Activated CD8-positive, alpha-beta memory T cell treated with anti-CD3 and anti-CD28 coated beads for 4 hours (primary cell): ENCODE results near the gene PTPRN2.

ENCODE experiments used
- DNase-seq, 2 donors: peaks; one replicate each; pipeline ENCODE4 v3.0.0-alpha.2; 2020; ENCODE audit warnings: low read depth in 2 of 2

Gene PTPRN2

DNA sequence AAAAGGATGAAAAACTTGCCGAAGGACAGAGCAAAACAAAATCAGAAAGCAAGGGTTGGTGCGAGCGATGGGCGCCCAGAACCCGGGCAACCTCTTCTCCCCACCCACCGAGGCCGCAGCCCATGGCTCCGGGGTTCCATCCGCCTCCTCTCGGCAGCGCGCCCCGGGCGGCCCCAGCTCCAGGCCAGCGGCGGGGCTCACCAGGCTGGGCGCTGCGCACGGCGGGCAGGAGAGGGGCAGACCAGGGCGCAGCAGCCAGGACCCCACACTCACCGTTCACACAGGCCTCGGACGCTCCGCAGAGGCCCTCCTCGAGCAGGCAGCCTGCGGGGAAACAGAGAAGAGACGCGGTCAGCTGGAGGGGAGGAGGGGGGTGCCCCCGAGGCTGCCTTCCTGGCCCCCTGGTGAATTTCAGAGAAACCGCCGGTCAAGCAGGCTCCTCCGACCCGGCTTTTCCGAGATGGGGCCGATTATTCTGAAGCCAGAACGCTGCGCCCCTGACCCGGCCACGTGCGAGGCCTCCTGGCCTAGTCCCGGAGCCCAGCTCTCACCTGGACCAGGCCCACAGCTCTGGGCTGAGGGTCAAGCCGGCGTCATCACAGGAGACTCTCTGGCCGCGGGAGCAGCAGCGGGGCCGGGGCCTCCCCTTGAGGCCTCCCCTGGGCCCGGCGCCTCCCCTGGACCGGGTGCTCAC, 98.0 kb downstream of the PTPRN2 start:
- DNase-seq: no peak

DNA sequence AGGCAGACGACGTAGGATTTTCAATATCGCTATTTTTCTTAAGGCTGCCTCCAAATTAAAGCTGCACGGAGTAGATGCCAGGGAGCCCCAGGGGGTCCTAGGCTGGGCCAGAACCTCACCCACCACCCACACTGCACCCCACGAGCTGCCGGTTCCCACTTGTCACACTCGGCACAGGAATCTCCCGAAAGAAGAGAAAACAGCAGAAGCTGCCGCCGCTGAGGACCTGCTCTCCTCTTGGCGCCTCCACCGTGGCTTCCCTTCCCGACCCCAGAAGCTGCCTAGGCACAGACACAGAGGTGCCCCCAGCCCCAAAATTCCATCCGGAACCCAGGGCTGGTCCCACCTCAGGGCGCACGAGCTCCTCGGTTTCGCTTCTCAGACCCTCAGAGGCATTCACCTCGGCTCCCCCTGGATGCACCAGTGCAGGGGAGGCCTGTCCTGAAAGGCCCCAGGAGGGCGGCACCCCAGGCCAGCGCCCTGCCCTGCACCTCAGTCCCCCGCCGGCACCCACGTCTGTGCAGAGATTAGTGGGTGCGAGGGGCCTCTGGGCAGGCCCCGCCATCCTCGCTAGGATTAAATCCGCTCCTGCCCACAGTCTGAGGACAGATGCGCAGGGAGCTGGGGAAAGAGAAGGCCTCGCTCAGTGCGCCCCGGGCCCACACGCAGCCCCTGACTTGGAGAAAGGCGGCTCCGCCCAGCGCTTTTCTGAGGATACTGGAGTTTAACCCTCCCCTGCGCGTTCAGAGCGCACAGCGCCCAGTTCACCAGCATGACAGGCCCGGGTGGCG, 99.2 kb downstream of the PTPRN2 start:
- no peak for DNase-seq

DNA sequence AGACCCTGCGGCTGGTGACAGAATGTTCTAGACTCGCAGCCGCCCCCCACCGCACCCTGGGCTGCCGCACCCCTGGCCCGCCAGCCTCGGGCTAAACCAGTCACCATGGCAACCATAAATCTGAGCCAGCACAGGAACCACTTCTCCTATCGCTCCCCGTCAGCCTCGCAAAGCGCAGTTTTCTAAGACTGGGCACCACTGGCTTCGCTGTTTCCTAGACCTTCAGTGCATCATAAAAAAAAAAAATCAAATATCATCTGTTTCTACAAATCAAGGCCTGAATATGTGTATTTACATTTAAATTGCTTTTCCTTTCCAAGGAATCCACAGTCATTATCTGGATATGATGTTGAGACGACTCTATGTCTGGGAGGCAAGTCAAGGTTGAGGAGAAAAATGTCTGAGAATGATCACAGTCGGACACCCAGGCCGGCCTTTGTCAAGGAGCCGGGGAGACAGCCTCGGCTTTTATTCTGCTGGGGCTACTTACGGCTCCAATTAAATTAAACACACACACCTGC, 99.9 kb downstream of the PTPRN2 start:
- DNase-seq: no peak

DNA sequence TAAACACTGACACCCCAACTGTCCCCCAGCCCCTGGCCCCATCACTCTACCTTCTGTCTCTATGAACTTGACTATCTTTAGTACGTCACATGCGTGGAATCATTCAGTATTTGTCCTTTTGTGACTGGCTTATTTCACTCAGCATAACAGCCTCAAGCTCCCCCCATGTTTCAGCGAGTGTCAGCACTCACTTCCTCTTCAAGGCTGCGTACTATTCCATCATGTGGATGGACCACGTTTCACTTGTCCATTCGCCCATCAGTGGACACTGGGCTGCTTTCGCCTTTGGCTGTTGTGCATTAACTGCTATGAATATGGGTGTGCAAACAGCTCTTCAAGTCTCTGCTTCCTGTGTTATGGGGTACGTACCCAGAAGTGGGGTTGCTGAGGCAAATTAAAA, 100.7 kb downstream of the PTPRN2 start:
- DNase-seq: no peak

DNA sequence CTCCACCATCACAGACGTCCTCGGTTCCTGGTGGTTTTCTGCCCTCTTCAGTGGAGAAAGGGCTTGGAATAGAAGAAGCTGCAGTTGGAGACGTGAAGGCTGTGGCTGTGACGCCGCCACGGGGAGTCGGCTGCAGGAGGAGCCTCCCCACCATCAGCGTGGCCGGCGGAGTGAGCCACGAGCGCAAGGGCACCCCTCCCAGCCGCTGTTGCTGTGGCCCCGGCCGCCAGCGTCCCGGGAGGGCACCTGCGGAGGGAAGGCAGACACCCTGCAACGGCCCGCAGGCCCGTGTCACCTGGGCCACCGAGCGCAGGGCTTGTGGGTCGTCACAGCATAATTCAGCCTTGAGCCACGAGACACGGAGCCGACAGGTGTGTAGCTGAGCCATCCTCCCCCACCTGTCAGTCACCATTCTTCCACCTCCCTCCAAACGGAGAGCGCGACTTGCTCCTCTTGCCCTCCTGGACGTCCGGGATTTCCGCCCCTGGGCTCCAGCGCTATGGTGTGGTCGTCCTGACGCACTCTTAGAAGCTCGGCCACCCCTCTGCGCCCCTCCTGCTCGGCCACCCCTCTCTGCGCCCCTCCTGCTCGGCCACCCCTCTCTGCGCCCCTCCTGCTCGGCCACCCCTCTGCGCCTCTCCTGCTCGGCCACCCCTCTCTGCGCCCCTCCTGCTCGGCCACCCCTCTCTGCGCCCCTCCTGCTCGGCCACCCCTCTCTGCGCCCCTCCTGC, 102.7 kb downstream of the PTPRN2 start:
- no peak for DNase-seq

DNA sequence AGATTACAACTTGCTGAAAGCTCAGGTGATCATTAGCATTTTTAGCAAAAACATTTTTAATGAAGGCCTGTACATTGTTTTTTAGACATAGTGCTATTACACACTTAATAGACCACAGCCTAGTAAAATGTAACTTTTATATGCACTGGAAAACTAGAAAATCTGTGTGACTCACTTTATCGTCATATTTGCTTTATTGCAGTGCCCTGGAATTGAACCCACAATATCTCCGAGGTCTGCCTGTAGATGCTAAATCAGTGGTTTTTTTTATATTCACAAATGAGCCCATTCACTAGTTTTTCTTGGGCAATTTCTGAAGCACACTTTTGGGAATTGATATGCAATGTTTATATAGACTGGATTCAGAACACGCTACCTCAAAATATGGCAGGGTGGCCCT, 105.1 kb downstream of the PTPRN2 start:
- DNase-seq: no peak

DNA sequence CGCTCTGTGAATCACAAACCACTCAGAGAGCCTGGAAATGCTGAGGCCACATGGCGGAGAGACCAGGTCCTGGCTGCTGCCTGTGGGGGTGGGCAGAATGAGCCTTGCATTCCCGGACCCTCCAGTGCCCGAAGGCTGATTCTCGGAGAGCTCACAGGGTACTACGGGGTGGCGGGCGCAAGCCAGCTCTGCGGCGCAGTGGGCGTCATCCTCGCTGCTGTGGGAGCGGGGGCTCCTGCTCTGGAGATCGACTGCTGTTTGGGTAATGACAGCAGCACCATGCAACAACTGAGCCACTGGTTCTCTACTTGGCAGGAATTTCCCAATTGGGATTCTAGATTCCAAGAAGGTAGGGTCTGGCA, 108.0 kb downstream of the PTPRN2 start:
- DNase-seq: no peak

DNA sequence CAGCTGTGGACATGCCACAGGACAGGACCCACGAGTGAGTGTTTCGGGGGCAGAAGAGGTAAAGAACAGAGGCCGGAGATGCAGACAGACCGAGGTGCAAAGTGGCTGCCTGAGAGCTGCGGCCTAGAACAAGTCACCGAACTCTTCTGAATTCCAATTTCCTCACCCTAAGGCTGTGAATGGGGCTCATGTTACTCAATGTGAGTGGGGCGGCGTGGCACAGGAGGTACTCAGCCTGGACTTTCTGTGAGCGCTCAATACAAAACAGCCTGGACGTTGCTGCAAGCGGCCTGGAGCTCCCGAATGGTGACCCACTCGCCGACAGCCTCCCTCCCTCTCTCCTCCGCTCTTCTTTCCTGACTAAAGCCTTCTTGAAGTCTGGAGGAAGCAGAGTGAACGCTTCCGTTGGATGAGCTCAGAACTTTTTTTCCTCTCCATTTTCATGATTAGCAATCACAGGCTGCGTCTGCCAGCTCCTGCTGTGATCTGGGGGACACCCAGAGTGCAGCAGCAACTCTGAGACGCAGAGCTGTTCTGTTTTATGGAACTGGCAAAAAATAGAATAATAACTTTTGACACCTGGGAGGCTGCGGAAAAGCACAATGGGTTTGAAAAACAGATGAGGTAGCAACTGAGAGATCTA, 108.5 kb downstream of the PTPRN2 start:
- DNase-seq: no peak

DNA sequence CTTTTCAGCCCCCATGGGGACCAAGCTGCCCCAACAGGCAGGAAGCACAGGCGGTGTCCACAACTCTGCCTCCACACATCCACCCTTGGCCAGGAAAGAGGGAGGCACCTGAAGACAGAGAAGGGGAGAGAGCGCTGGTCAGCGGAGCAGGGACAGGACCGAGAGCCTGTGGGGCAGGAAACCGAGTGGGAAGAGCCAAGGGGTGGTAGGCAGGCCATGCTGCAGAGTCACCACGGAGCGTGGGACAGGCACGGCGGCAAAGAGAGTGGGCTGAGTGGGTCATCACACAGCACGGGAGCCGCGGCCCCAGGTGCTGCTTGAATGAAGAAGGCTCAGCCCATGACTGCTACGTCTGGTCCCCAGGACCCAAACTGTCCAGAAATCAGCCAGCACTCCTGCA, 109.8 kb downstream of the PTPRN2 start:
- DNase-seq: no peak

DNA sequence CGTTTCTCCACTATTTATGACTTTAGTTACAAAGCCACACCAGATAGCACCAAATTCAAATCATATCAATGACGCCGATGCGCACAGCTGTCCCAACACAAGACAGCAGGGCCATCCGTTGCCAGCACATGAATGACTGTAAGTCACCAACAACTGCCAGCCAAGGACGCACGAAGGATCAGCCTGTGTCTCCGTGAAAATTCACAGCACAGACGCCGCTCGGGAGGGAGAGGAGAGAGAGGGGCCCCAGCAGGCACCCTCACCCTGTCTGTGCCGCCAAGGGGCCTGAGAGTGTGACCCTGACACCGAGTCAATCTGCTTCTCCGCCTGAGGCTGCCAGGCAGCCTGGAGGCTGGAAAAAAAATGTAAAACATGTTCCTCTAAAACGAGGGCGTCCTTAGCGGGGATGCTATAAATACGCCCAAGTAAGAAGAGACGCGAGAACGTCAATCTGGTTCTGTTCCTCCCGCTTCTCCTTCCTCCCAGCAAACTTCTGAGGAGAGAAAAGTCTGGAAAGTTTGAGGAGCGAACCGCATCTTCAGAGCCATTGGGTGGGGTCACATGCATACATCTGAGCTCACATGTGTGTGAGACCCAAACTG, 111.2 kb downstream of the PTPRN2 start:
- no peak for DNase-seq

DNA sequence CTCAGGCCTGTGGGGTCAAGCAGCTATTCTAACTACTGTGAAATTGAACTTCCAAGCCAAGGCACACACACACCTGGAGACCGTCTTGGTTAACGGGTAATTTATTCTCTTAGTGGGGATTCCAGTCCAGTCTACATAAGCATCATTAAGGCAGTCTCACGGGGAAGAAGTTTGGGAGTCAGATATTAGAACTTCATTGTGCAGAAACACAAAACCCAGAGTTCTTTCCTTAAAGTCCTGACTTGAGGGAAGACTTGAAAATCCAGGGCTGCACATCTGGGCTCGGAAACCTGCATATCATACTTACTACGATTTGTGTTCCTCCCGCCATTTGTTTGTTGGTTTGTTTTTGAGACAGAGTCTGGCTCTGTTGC, 112.0 kb downstream of the PTPRN2 start:
- DNase-seq: no peak

DNA sequence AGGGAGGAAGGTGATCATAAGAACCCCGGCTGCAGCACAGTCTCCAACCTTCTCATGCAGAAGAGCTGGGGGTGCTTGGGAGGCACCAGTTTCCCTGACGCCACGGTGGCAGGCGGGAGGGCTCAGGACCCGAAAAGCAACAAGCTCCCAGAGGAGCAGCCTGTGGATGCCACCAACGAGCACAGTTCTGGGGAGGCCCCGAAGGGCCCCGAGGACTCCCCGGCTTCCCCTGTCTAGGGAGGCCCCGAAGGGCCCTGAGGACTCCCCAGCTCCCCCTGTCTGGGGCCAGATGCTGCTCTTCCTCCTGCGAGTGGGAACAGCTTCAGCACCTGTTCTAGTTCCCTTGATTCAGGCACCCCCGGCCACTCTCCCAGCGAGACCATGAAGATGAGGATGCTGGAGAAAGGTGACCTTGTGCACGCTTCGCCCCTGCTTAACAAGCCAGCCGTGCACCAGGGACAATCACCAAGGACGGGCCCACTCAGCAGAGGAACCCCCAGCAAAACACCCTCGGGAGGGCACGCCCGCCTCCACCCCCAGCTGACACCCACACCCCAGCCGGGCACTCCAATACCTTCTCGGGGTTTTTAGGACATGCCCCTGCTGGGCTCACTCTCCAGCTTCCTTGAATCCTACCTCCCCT, 112.5 kb downstream of the PTPRN2 start:
- no peak for DNase-seq

DNA sequence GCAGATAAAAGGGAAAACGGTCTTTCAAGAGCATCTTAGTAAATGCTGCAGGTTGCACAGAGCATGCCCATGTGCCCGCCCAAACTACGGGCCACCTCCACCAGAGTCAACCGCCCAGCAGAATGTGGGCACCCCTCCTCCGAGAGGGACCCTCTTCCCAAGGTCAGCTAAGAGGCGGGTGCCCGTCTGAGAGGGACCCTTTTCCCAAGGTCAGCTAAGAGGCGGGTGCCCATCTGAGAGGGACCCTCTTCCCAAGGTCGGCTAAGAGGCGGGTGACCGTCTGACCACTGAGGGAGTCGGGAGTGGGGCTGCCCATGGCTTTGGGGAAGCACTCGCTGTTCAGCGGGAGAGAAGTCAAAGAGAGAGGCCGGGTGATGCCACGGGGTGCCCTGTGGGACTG, 113.1 kb downstream of the PTPRN2 start:
- DNase-seq: no peak

DNA sequence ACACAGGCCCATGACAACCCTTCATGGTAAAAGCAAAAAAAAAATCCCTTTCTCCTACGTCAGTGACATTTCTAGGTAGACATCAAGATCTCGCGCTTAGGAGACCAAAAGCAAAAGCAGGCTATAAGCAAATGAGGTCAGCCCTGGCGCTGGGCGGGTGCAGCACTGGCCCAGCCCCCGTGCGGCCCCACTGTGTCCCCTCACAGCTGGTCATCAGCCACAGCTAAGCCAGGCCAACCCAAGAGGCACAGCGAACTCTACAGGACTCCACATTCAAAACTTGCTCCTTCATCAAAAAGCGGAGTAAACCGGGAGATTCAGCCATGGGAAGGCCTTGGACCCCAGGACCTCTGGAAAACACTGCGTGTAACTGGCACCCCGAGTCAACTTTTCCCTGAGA, 113.7 kb downstream of the PTPRN2 start:
- DNase-seq: no peak

DNA sequence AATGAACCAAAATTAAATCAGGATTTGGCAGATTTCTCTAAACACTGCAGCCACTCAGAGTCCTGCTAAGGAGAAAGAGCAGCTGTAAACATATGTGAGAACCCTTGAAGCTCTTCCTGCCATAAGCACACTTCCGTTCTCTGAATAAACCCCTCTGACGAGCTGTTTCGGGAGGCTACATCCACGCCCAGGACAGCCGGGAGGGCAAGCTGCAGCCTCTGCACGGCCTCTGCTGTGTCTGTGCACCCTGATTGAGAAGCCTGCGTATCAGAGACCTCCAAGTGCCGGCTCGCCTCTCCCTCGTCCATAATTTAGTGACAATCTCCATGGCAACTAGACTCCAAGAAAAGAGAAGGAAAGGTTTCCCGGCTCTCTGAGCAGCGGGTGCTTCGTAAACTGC, 114.4 kb downstream of the PTPRN2 start:
- no peak for DNase-seq

DNA sequence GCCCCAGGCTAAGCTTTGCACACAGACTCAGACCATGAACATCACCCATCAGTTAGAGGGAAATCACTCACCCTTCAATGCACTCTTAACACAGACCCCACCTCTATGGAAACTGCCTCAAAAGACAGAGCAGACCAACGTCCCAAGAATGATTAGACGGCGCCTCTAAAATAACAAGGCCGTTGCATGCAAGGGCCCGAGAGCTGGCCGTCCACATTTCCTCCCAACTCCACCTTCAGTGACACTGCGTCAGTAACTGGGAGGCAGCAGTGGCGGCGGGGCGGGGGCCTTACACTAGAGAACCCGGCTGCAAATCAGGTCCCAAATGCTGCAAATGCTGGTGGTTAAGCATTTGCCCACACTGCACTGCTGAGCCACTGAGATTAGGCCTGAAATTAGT, 115.0 kb downstream of the PTPRN2 start:
- no peak for DNase-seq

DNA sequence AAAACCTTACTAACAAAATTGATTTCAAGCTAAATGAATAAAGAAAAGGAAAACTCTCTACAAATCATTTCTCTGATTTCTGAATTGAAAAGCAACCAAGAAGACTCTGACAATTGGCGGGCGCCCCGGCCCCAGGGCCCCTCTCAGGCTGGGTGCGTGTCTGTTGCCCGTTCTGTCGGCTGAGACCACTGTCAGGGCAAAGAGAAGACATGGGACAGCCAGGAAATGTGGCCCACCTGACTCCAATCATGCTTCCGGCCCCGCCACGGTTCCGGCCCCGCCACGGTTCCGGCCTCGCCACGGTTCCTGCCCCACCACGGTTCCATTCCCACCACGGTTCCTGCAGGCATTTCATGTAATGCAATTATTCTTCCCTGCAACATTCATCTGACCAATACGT, 115.9 kb downstream of the PTPRN2 start:
- no peak for DNase-seq

DNA sequence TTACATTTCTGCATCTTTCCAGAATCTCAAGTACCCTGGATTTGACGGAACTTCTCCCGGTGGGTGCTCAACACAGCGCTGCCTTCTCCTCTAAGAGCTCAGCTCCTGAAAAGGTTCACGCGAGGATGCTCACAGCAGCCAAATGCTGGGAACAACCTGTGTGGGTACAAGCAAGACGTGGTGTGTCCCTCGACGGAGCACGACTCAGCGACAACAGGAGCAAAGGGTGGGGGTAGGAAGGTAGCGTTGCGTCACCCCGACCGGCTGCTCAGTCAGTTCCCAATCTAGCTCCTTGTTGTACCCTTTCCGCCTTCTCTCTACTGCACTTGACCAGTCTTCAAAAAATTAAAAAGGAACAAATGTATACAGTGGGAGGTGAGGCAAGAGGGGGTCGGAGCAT, 117.3 kb downstream of the PTPRN2 start:
- DNase-seq: no peak

DNA sequence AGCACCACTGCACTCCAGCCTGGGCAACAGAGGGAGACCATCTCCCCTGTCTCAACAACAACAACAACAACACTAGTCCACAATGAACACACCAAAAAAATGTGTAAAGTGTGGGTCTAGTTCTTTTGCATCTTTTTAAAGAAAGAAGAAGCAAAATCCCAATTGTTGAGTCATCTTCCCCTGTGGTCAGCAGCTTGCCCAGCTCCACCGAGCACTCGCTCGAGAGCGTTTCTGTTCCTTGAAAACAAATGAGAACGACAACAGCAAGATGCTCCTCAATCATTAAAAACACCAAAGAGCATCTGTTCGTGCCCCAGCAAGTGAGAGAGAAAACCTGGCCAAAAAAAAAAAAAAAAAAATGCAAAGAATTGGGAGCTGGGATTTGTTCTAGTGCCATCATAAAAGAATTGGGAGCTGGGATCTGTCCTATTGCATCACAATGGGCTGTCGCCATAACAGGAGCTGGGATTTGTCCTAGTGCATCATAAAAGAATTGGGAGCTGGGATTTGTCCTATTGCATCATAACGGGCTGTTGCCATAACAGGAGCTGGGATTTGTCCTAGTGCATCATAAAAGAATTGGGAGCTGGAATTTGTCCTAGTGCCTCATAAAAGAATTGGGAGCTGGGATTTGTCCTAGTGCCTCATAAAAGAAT, 118.1 kb downstream of the PTPRN2 start:
- DNase-seq: no peak

DNA sequence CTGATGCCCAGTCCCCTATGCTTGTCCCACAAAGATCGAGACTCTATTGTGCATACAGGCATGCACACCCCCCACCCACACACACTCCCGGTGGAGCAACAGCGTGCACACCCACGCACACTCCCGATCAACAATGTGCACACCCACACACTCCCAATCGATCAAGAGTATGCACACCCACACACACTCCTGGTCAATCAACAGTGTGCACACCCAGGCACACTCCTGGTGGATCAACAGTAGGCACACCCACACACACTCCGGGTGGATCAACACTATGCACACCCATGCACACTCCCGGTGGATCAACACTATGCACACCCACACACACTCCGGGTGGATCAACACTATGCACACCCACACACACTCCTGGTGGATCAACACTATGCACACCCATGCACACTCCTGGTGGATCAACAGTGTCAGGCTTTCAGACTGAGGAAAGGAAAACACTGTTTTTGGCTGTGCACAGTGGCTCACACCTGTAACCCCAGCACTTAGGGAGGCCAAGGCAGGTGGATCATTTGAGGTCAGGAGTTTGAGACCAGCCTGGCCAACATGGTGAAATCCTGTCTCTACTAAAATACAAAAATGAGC, 118.8 kb downstream of the PTPRN2 start:
- no peak for DNase-seq
